Posterior cingulate gyrus (tissue), 11 donors: Measurements from ENCODE around the gene PCSK9.
"Not testable (repeated sequence)": the region's sequence is repeated elsewhere in the genome, so short reads cannot be mapped to it uniquely, and the experiment has no call there.

Experiments used
- DNase-seq, 10 donors: peaks; one replicate each; pipeline versions ENCODE4 v3.0.0 to v3.0.0-alpha.2; 2020 to 2021; ENCODE audit warnings: mixed read lengths in 3 of 10
- intact Hi-C: fragments of 100-400 bp; cut with DNase I; formaldehyde crosslinking; loops from one replicate; pipeline ENCODE4 v1.15.1; 2023

PCSK9 gene

GRCh38 chr1:55006931-55007330, 32.4 kb upstream of the PCSK9 start:
- peak in 1 of 10 donors; percentile 57 for DNase-seq
- intact Hi-C loops, result no loop called here

GRCh38 chr1:55007625-55008024, 31.7 kb upstream of the PCSK9 start:
- intact Hi-C loops, result no loop called here
- DNase-seq, result peak in 1 of 10 donors; percentile 22

GRCh38 chr1:55010194-55010886, 29.0 kb upstream of the PCSK9 start:
- DNase-seq, result peak in 1 of 10 donors; percentile 72
- intact Hi-C loops, result no loop called here

GRCh38 chr1:55010887-55011217, 28.5 kb upstream of the PCSK9 start:
- intact Hi-C loops, result no loop called here
- DNase-seq, result peak in 1 of 10 donors; percentile 52

- intact Hi-C loops, result no loop called here
- no peak for DNase-seq
These were observed 26.7 kb upstream of the PCSK9 start for GRCh38 chr1:55012661-55013060.

- intact Hi-C loops, result no loop called here
- DNase-seq, result peak in 2 of 10 donors; percentile 46 to 70
These were observed 24.2 kb upstream of the PCSK9 start for GRCh38 chr1:55015123-55015522.

- peak in 2 of 10 donors; percentile 43 to 58 for DNase-seq
These were observed 23.4 kb upstream of the PCSK9 start for GRCh38 chr1:55015731-55016620.

GRCh38 chr1:55018395-55018794, 21.0 kb upstream of the PCSK9 start:
- peak in 1 of 10 donors; percentile 63 for DNase-seq
- intact Hi-C loops, result no loop called here

More at GRCh38 chr1:55015731-55016620, 23.4 kb upstream of the PCSK9 start:
- intact Hi-C loops, result no loop called here

- DNase-seq, result peak; percentile 30 to 96 (median 81)
These were observed 17.3 kb upstream of the PCSK9 start for GRCh38 chr1:55021942-55022546.

GRCh38 chr1:55024163-55024562, 15.2 kb upstream of the PCSK9 start:
- intact Hi-C loops, result not testable (repeated sequence)
- peak in 1 of 10 donors; percentile 51 for DNase-seq

More at GRCh38 chr1:55021942-55022546, 17.3 kb upstream of the PCSK9 start:
- intact Hi-C loops, result loop anchor here (1.0 to 2.0 kb wide), 2 partner anchors 71 to 77 kb away; no protein-coding TSS in a partner anchor

- DNase-seq, intact Hi-C loops: not testable (repeated sequence)
These were observed 12.7 kb upstream of the PCSK9 start for GRCh38 chr1:55026682-55027081.

GRCh38 chr1:55031098-55031497, 8.2 kb upstream of the PCSK9 start:
- intact Hi-C loops, result not testable (repeated sequence)
- DNase-seq, result peak in 1 of 10 donors; percentile 0

- intact Hi-C loops, result no loop called here
- DNase-seq, result peak in 1 of 10 donors; percentile 32
These were observed 6.1 kb upstream of the PCSK9 start for GRCh38 chr1:55033265-55033614.

GRCh38 chr1:55034476-55035133, 4.7 kb upstream of the PCSK9 start:
- DNase-seq, result no peak
- intact Hi-C loops, result no loop called here

- intact Hi-C loops, result no loop called here
- no peak for DNase-seq
These were observed 3.4 kb upstream of the PCSK9 start for GRCh38 chr1:55035904-55036303.

GRCh38 chr1:55037733-55038551, 1.4 kb upstream of the PCSK9 start:
- DNase-seq, result peak in 1 of 10 donors; percentile 63

GRCh38 chr1:55038552-55038838, 853 bp upstream of the PCSK9 start:
- intact Hi-C loops, result no loop called here
- no peak for DNase-seq

More at GRCh38 chr1:55037733-55038551, 1.4 kb upstream of the PCSK9 start:
- intact Hi-C loops, result no loop called here

GRCh38 chr1:55038974-55039341, 390 bp upstream of the PCSK9 start:
- intact Hi-C loops, result no loop called here
- DNase-seq, result peak in 1 of 10 donors; percentile 57

- intact Hi-C loops, result no loop called here
- peak in 1 of 10 donors; percentile 82 for DNase-seq
These were observed 960 bp downstream of the PCSK9 start for GRCh38 chr1:55040083-55040932.
